Chondrocyte (in vitro differentiated cells): ENCODE data around the gene SORT1. TPM values are rescaled to one million over a fixed set of nuclear protein-coding genes. Genes with fewer than 3 reads are reported as not detected.

Experiments used
- DNase-seq: peaks from one replicate; pipeline ENCODE4 v3.0.0; 2021; ENCODE audit warnings: mixed read lengths, low spot score
- H3K27ac Mint-ChIP-seq: one replicate; pipeline ENCODE4 v1.8.0; 2021; ENCODE audit warnings: mild to moderate bottlenecking, moderate library complexity, mixed read lengths; ENCODE audit not compliant: unreplicated experiment
- H3K27me3 Mint-ChIP-seq: 2 replicates; pipeline ENCODE4 v1.8.0; 2021; ENCODE audit warnings: low read depth, mixed read lengths
- H3K36me3 Mint-ChIP-seq: 2 replicates; pipeline ENCODE4 v1.8.0; 2021; ENCODE audit warnings: low read depth, mixed read lengths
- H3K4me1 Mint-ChIP-seq: 2 replicates; pipeline ENCODE4 v1.8.0; 2021; ENCODE audit warnings: low read depth, mild to moderate bottlenecking, mixed read lengths
- H3K4me3 Mint-ChIP-seq: one replicate; pipeline ENCODE4 v1.8.0; 2021; ENCODE audit warnings: mild to moderate bottlenecking, moderate library complexity, mixed read lengths; ENCODE audit not compliant: unreplicated experiment
- H3K9me3 Mint-ChIP-seq: 2 replicates; pipeline ENCODE4 v1.8.0; 2021; ENCODE audit warnings: low read depth, mixed read lengths
- total RNA-seq: library from RNA; stranded (reverse); gene quantifications from 3 replicates; pipeline ENCODE4 v1.2.1, GENCODE V29; 2021
- TF ChIP-seq, protein P1 (sequence below): fragments of 200-600 bp; sonication (generic); IDR thresholded peaks from 2 replicates; pipeline ENCODE4 v1.5.0; 2021; ENCODE audit warnings: antibody characterized with exemption, mild to moderate bottlenecking, moderate library complexity

Gene SORT1
- total RNA-seq, 1 donor from 2014 or later: 107 TPM

DNA sequence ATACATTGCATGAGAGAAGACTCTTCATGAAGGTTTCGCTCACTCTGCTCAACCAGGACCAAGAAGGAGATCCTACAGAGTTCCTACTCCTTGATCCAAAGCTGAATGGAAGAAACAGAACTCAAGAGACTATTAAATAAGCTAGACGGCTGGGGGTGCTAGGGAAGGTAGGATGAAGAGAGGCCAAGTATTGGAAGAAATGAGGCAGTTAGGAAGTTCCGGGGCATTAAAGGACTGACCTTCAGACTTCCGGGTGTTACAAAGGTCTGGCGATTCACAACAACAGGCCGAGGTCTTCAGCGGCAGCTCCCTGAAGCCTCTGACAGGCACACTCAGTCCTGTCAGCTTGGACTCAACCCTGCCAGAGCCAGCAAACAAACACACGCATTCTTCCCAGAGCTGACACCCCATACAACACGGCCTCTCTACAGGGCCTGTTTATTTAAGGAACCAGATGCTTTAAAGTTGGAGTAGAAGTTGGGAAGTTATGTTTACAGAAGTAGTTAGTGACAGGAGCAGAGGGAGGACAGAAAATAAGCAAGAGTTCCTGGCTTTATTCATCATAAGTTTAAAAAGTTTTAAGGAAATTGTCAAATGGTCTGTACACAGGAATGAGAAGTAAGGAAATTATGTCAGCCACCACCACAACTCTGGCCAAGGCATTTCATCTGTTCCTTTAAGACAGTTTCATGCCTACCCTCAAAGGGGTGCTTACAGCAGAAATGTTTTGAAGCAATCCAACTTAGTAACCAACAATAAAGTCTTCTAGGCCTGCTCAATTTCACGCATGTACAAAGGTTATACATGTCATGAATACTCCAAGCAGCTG lies 4.7 kb downstream of the SORT1 start:
- H3K4me3 Mint-ChIP-seq: peak overlapping the region; percentile 63

DNA sequence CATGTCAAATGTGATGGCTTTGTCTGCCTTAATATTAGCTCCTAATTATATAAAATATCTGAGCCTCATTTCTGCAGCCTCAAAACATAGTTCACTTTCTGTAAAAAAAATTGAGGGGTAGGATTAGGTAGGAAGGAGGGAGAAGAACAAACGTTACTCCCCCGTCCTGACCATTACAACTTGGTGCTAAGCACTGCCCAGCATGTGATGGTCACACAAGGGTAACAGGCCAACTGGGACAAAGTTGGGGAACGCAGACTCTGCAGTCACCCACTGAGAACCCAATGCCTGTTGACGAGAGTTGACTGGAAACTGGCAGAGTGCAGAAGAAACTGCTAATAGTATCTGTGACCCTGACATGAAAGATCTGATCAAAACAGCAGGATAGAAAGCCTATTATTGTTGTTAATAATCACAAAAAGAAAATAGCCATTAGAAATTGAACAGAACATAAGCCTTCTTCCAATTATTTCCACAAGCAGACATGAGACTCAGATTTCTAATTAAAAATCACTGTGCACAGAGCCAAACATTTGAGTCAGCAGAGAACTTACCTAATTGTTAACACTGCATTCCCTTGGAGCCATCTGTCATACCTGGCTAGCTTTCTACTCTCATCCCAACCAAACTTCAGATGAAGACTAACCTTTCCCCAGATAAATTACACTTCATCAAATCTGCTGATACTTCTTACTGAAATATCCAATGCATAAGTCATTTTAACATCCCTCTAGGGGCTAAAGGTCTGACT lies 5.5 kb downstream of the SORT1 start:
- peak overlapping the region; percentile 63 for H3K4me3 Mint-ChIP-seq
- TF ChIP-seq, protein P1, sequence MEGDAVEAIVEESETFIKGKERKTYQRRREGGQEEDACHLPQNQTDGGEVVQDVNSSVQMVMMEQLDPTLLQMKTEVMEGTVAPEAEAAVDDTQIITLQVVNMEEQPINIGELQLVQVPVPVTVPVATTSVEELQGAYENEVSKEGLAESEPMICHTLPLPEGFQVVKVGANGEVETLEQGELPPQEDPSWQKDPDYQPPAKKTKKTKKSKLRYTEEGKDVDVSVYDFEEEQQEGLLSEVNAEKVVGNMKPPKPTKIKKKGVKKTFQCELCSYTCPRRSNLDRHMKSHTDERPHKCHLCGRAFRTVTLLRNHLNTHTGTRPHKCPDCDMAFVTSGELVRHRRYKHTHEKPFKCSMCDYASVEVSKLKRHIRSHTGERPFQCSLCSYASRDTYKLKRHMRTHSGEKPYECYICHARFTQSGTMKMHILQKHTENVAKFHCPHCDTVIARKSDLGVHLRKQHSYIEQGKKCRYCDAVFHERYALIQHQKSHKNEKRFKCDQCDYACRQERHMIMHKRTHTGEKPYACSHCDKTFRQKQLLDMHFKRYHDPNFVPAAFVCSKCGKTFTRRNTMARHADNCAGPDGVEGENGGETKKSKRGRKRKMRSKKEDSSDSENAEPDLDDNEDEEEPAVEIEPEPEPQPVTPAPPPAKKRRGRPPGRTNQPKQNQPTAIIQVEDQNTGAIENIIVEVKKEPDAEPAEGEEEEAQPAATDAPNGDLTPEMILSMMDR: no peak
- H3K36me3 Mint-ChIP-seq: no peaks in the 10 kb centered on the region
- DNase-seq: no peak
- peaks cover 87% of the 10 kb centered on the region for H3K4me1 Mint-ChIP-seq
- H3K9me3 Mint-ChIP-seq: no peaks in the 10 kb centered on the region
- H3K27ac Mint-ChIP-seq: peak overlapping the region; percentile 96
- H3K27me3 Mint-ChIP-seq: no peaks in the 10 kb centered on the region

More for the DNA sequence above, 4.7 kb downstream of the SORT1 start:
- TF ChIP-seq, protein P1: no peak
- Mint-ChIP-seq H3K4me1 (peaks cover 88% of the 10 kb centered on the region), H3K27me3 (no peaks in the 10 kb centered on the region), H3K36me3 (no peaks in the 10 kb centered on the region), H3K9me3 (no peaks in the 10 kb centered on the region), H3K27ac (peak overlapping the region; percentile 96)
- DNase-seq: no peak

DNA sequence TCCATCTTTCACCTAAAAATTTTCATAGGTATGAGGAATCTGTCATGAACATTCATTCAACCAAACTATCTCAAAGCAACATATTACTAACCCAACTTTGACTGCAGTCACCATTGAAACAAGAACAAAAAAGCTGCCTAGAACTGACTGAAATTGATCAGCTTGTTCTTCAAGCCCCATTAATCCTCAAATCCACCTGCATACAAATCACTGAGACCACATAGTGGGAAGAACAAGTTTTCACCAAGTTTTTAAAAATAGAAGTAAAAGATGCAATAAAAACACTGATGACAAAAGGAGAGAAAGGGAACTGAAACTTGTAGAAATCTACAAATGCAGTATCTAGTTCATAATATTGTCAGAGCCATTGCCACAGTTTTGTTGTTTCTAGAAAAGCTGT lies 6.1 kb downstream of the SORT1 start:
- peak overlapping the region; percentile 96 for H3K27ac Mint-ChIP-seq
- TF ChIP-seq, protein P1: no peak
- H3K4me3 Mint-ChIP-seq: peak overlapping the region; percentile 63
- no peaks in the 10 kb centered on the region for H3K36me3 Mint-ChIP-seq
- peaks cover 83% of the 10 kb centered on the region for H3K4me1 Mint-ChIP-seq
- no peak for DNase-seq
- no peaks in the 10 kb centered on the region for H3K9me3 Mint-ChIP-seq
- no peaks in the 10 kb centered on the region for H3K27me3 Mint-ChIP-seq

DNA sequence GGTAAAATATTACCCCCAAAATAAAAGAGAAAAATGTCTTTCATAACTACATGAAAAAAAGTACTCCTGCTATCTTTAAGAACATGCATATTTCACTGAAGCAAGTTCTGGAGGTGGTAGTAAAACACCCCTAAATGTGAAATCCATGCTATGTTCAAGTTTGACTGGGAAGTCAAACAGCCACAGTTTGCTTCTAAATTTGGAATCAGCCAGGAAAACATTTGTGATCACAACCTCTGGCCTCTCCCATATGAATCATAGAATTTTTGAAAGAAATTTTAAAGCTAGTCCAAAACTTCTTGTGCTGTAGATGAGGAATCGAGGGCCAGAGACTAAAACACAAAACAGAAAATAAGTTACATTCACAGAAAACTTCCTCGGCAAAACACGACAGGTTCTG lies 6.6 kb downstream of the SORT1 start:
- Mint-ChIP-seq H3K4me3 (peak overlapping the region; percentile 63), H3K4me1 (peaks cover 83% of the 10 kb centered on the region), H3K9me3 (no peaks in the 10 kb centered on the region), H3K27me3 (no peaks in the 10 kb centered on the region), H3K36me3 (no peaks in the 10 kb centered on the region), H3K27ac (peak overlapping the region; percentile 96)
- DNase-seq: no peak
- TF ChIP-seq, protein P1: no peak

DNA sequence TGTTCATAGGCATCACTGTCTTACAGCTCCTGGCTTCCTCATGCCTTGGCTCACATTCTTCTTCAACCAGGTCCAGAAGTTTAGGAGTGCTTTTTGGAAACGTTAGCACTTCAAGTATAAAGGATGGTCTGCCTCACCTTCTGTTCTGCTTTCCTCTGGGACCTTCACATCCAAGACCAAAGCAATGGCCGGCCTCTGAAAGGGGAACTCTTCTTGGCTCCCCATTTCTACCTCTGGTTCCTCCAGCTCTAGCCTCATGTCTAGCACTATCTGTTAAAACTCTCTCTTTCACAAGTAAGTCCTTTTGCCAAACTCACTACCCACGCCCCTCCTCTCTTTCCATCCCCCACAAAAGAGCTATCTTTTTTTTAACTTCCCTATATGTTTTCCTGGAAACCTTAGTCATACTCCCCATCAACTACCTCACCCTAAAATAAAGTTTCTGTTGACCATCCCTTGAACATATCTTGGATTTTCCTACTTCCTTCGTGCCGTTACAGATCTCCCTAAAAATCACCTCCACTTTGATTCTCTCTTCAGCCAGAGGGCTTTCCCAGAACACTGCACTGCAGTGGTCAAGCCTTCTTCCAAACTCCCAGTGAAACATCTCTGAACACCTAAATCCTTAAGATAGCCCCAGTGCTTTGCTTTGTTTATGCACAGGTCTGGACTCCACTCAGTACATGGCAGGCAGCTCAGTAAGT lies 7.9 kb downstream of the SORT1 start:
- peaks cover 3% of the 10 kb centered on the region for H3K9me3 Mint-ChIP-seq
- TF ChIP-seq, protein P1: no peak
- H3K27me3 Mint-ChIP-seq: no peaks in the 10 kb centered on the region
- peaks cover 83% of the 10 kb centered on the region for H3K4me1 Mint-ChIP-seq
- DNase-seq: no peak
- peak overlapping the region; percentile 72 for H3K27ac Mint-ChIP-seq
- H3K4me3 Mint-ChIP-seq: peak overlapping the region; percentile 17
- H3K36me3 Mint-ChIP-seq: no peaks in the 10 kb centered on the region
